Thyroid gland (tissue), 4 donors: ENCODE results near the gene TNFRSF17. TPM values are rescaled to one million over a fixed set of nuclear protein-coding genes. Genes with fewer than 3 reads are reported as not detected.
"Not testable (repeated sequence)": the region's sequence is repeated elsewhere in the genome, so short reads cannot be mapped to it uniquely, and the experiment has no call there.

ENCODE experiments used
- DNase-seq, 2 donors: peaks; one replicate each; pipeline ENCODE4 v3.0.0-alpha.2; 2019
- H3K27ac ChIP-seq, 3 donors: fragments of 200-600 bp; sonication (generic); 1 replicate in 2 of 3; 2 replicates in 1 of 3; pipeline ENCODE4 v1.5.1; 2016 to 2019; ENCODE audit warnings: mild to moderate bottlenecking in 1 of 3, moderate library complexity in 1 of 3
- H3K27me3 ChIP-seq: fragments of 200-600 bp; sonication (generic); one replicate; pipeline ENCODE4 v1.5.1; 2019
- H3K36me3 ChIP-seq, 2 donors: fragments of 200-600 bp; sonication (generic); one replicate each; pipeline ENCODE4 v1.5.1; 2016 to 2019
- H3K4me1 ChIP-seq, 2 donors: fragments of 200-600 bp; sonication (generic); one replicate each; pipeline ENCODE4 v1.5.1; 2017 to 2019
- H3K4me3 ChIP-seq, 3 donors: fragments of 200-600 bp; sonication (generic); replicated peaks in 1 of 3; 1 replicate in 2 of 3; 2 replicates in 1 of 3; pipeline ENCODE4 v1.5.1; 2016; ENCODE audit warnings: mild to moderate bottlenecking in 1 of 3
- H3K9me3 ChIP-seq: fragments of 200-600 bp; sonication (generic); one replicate; pipeline ENCODE4 v1.5.1; 2017
- POLR2A ChIP-seq, 2 donors: fragments of 450-650 bp; IDR thresholded peaks; one replicate each; pipeline ENCODE4 v1.6.1; 2017; ENCODE audit warnings: antibody characterized with exemption in 2 of 2, mild to moderate bottlenecking in 2 of 2, moderate library complexity in 1 of 2
- WGBS, 2 donors: methylation state at CpG; one replicate each; pipeline ENCODE4 v1.1.5; 2017; 5-methylcytosine and 5-hydroxymethylcytosine counted together
- intact Hi-C: fragments of 100-400 bp; cut with DNase I; formaldehyde crosslinking; loops from one replicate; pipeline ENCODE4 v1.15.1; 2023
- total RNA-seq, 4 donors: library from RNA; depleted of rRNA; stranded (reverse); fragments of >200 nt; gene quantifications; one replicate each; pipeline ENCODE4 v1.2.3, GENCODE V29; 2016
- TF ChIP-seq, protein P1 (sequence below), 6 experiments: fragments of 200-600 bp in 3 of 6; fragments of 450-650 bp in 3 of 6; sonication (generic) in 3 of 6; IDR thresholded peaks; one replicate each; pipeline ENCODE4 v1.5.1; 2016 to 2019; ENCODE audit warnings: antibody characterized with exemption in 6 of 6, mild to moderate bottlenecking in 2 of 6, inconsistent platforms in 1 of 6, moderate library complexity in 1 of 6

The TNFRSF17 gene
- total RNA-seq, 4 donors from 2014 or later = 0.67 TPM; not detected in 3

DNA sequence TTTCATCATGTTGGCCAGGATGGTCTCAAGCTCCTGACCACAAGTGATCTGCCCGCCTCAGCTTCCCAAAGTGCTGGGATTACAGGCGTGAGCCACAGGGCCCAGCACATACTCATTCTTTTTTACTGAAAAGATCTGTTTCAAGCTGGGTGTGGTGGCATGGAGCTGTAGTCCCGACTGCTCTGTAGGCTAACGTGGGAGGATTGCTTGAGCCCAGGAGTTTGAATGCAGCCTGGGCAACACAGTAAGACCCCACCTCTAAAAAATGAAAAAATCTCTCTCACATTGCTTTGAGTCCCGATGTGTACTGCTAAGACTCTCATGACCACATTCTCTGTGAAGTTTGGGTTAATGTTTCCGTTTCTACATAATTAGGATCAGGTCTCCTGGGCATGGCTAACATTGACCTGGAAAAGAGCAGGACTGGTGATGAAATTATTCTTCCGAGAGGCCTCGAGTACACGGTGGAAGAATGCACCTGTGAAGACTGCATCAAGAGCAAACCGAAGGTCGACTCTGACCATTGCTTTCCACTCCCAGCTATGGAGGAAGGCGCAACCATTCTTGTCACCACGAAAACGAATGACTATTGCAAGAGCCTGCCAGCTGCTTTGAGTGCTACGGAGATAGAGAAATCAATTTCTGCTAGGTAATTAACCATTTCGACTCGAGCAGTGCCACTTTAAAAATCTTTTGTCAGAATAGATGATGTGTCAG, 2.3 kb downstream of the TNFRSF17 start:
- intact Hi-C loops = no loop called here
- no peaks in the 10 kb centered on the region for H3K27me3 ChIP-seq

DNA sequence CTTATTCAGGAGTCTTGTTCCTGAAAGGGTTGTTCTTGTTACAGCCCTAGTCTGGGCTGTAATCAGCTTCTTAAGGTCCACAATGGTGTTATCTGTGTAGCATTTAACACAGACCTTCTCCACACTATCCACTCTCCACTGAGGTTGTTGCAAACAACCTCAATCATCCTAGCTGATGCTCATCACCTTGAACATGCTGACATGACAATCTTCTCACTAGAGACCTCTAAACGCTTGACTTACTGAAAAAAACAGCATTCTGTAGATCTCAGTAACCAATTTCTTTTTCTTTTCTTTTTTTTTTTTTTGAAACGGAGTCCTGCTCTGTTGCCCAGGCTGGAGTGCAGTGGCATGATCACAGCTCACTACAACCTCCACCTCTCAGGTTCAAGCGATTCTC, 3.6 kb downstream of the TNFRSF17 start:
- DNase-seq = no peak
- TF ChIP-seq, protein P1, sequence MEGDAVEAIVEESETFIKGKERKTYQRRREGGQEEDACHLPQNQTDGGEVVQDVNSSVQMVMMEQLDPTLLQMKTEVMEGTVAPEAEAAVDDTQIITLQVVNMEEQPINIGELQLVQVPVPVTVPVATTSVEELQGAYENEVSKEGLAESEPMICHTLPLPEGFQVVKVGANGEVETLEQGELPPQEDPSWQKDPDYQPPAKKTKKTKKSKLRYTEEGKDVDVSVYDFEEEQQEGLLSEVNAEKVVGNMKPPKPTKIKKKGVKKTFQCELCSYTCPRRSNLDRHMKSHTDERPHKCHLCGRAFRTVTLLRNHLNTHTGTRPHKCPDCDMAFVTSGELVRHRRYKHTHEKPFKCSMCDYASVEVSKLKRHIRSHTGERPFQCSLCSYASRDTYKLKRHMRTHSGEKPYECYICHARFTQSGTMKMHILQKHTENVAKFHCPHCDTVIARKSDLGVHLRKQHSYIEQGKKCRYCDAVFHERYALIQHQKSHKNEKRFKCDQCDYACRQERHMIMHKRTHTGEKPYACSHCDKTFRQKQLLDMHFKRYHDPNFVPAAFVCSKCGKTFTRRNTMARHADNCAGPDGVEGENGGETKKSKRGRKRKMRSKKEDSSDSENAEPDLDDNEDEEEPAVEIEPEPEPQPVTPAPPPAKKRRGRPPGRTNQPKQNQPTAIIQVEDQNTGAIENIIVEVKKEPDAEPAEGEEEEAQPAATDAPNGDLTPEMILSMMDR (IDR thresholded peaks at IDR 0.05) = no peak
- no peak for TF ChIP-seq POLR2A (IDR thresholded peaks at IDR 0.05)
- Histone ChIP-seq H3K36me3 (no peaks in the 10 kb centered on the region), H3K27ac (no peak overlapping the region), H3K4me1 (peaks cover 19 to 28% of the 10 kb centered on the region in 2 donors), H3K4me3 (no peak overlapping the region), H3K27me3 (no peaks in the 10 kb centered on the region), H3K9me3 (no peaks in the 10 kb centered on the region)
- 90 to 91% methylated on average over 3 of the region's 3 CpGs for WGBS, 2 donors
- intact Hi-C loops = no loop called here

More for the DNA sequence above, 2.3 kb downstream of the TNFRSF17 start:
- Histone ChIP-seq H3K4me1 (peaks cover 16 to 22% of the 10 kb centered on the region in 2 donors), H3K4me3 (no peak overlapping the region), H3K36me3 (no peaks in the 10 kb centered on the region), H3K9me3 (no peaks in the 10 kb centered on the region), H3K27ac (peak overlapping the region in 1 of 3 donors; percentile 90)
- 79 to 84% methylated on average over 17 of the region's 17 CpGs for WGBS, 2 donors
- DNase-seq = no peak
- TF ChIP-seq, protein P1 (IDR thresholded peaks at IDR 0.05) = no peak
- TF ChIP-seq POLR2A (IDR thresholded peaks at IDR 0.05) = no peak

DNA sequence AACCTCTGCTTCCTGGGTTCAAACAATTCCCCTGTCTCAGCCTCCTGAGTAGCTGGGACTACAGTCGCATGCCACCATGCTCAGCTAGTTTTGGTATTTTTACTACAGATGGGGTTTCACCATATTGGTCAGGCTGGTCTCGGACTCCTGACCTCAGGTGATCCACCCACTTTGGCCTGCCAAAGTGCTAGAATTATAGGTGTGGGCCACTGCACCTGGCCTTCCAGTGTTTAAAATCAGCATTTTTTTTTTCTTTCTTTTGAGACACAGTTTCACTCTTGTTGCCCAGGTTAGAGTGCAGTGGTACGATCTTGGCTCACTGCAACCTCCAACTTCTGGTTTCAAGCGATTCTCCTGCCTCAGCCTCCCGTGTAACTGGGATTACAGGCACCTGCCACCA, 5.3 kb downstream of the TNFRSF17 start:
- H3K9me3 ChIP-seq, H3K27ac ChIP-seq, intact Hi-C loops, H3K4me3 ChIP-seq, H3K27me3 ChIP-seq, H3K36me3 ChIP-seq, DNase-seq: not testable (repeated sequence)
- peaks cover 6 to 17% of the 10 kb centered on the region in 2 donors for H3K4me1 ChIP-seq
- 96 to 97% methylated on average over 5 of the region's 5 CpGs for WGBS, 2 donors

DNA sequence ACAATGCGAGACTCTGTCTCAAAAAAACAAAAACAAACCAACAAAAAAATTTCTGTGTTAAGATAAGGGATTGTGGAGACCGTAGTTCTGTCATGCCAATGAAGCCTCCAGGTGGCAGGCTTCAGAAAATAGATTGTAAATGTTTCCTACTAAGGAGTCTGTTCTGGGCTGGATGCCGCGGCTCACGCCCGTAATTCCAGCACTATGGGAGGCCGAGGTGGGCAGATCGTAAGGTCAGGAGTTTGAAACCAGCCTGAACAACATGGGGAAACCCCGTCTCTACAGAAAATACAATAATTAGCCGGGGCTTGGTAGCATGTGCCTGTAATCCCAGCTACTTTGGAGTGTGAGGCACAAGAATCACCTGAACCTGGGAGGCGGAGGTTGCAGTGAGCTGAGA, 7.1 kb downstream of the TNFRSF17 start:
- H3K9me3 ChIP-seq = no peaks in the 10 kb centered on the region
- no peak for TF ChIP-seq POLR2A (IDR thresholded peaks at IDR 0.05)
- TF ChIP-seq, protein P1 (IDR thresholded peaks at IDR 0.05) = peak in 2 of 6 experiments; percentile 22 to 29
- no peak overlapping the region for H3K4me3 ChIP-seq
- H3K36me3 ChIP-seq = no peaks in the 10 kb centered on the region
- no peak overlapping the region for H3K27ac ChIP-seq
- no peaks in the 10 kb centered on the region for H3K27me3 ChIP-seq
- intact Hi-C loops = no loop called here
- H3K4me1 ChIP-seq = peaks cover 11 to 12% of the 10 kb centered on the region in 2 donors
- 72 to 74% methylated on average over 11 of the region's 11 CpGs for WGBS, 2 donors
- no peak for DNase-seq

DNA sequence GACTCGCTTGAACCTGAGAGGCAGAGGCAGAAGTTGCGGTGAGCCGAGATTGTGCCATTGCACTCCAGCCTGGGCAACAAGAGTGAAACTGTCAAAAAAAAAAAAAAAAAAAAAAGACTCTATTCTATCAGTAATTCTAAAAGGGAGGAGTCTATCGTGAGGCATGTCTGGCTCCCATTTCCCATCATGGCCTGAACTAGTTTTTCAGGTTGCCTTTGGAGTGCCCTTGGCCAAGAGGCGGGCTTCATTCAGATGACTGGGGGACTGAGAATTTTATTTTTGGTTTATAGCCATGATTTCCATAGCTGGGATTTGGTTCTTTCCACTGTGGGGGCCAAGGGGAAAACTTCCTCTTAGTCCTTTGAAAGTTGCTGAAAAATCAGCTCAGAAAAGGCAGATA, 8.1 kb downstream of the TNFRSF17 start:
- intact Hi-C loops = no loop called here
- Histone ChIP-seq H3K4me1 (peaks cover 12 to 17% of the 10 kb centered on the region in 2 donors), H3K9me3 (no peaks in the 10 kb centered on the region), H3K36me3 (no peaks in the 10 kb centered on the region), H3K4me3 (no peak overlapping the region), H3K27me3 (no peaks in the 10 kb centered on the region), H3K27ac (peak overlapping the region; percentile 63 to 84 (median 83))
- 49 to 59% methylated on average over 4 to 5 of the region's 5 CpGs for WGBS, 2 donors
- peak; percentile 80 to 83 for DNase-seq
- no peak for TF ChIP-seq POLR2A (IDR thresholded peaks at IDR 0.05)
- TF ChIP-seq, protein P1 (IDR thresholded peaks at IDR 0.05) = no peak
